GM13977 (cell line): ENCODE data around the gene HOTAIR.

Experiments used
- DNase-seq: peaks from one replicate; pipeline ENCODE4 v3.0.0; 2012; ENCODE audit warnings: low spot score
- CTCF ChIP-seq: IDR thresholded peaks from 2 replicates; pipeline ENCODE4 v1.5.1; 2012; ENCODE audit warnings: mild to moderate bottlenecking, control low read depth; ENCODE audit not compliant: insufficient read depth; ENCODE audit errors: extremely low read depth, missing control alignments
- in situ Hi-C: fragments of 300-500 bp; cut with MboI; formaldehyde crosslinking; loops from one replicate; pipeline ENCODE4 v1.12.0; 2022; ENCODE audit warnings: low sequenced_read_pairs, low pct_unique_long_range_greater_than_20kb, mixed read lengths, inconsistent platforms; ENCODE audit not compliant: unreplicated experiment

The HOTAIR gene

DNA sequence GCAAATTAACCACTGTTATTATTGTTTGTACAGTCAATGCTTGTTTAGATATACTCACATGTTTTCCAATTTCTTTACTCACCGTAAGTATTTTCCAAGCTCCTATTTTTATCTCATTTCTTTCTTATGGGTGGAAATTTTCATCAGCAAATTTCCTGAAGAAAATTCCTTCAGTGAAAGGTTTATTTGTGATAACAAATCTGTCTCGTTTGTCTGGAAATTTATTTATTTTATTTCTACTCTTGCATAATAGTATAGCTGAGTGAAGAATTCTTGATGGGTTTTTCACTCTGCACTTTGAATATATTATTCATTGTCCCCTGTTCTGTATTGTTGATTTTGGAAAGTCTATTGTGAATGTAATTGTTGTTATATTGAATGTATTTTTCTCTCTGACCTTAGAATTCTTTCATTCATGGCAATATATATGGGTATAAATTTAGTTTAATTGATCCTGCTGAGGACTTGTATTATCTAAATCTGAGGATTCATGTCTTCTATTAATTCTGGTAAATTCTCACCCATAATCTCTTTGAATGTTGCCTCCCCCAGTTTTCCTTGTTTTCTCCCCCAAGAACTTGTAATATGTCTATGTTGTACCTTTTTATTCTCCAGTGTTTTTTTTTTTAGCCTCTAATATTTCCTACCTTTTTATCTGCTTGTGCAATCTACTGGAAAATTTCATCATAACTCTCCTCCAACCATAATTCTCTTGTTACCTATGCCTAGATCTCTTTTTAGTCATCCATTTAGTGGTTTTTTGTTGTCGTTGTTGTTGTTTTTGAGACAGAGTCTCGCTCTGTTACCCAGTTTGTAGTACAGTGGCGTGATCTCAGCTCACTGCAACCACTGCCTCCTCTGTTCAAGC is 57.7 kb downstream of the HOTAIR start:
- in situ Hi-C loops = no loop called here
- DNase-seq = no peak
- TF ChIP-seq CTCF = no peak
